Fibroblast of villous mesenchyme (primary cell): ENCODE data around the gene DCAF8L1. TPM values are rescaled to one million over a fixed set of nuclear protein-coding genes. Genes with fewer than 3 reads are reported as not detected.
A peak's percentile ranks its signal among the peaks of the same experiment; 100 is the strongest.
"Not testable (repeated sequence)": the region's sequence is repeated elsewhere in the genome, so short reads cannot be mapped to it uniquely, and the experiment has no call there.

Source experiments
- DNase-seq: peaks from one replicate; pipeline ENCODE4 v3.0.0-alpha.2; 2010; ENCODE audit warnings: low read depth
- H3K4me3 ChIP-seq: 2 replicates; pipeline ENCODE4 v1.5.1; 2011; ENCODE audit warnings: low read depth, mild to moderate bottlenecking, low read length
- CTCF ChIP-seq: IDR thresholded peaks from 2 replicates; pipeline ENCODE4 v1.5.1; 2012; ENCODE audit warnings: low read depth, mild to moderate bottlenecking, low read length; ENCODE audit not compliant: insufficient read depth
- total RNA-seq: library from RNA; depleted of rRNA; stranded (reverse); fragments of >200 nt; gene quantifications from 2 replicates; pipeline ENCODE4 v1.2.3, GENCODE V29; 2012

DCAF8L1 gene
- total RNA-seq, 1 donor: not detected

DNA sequence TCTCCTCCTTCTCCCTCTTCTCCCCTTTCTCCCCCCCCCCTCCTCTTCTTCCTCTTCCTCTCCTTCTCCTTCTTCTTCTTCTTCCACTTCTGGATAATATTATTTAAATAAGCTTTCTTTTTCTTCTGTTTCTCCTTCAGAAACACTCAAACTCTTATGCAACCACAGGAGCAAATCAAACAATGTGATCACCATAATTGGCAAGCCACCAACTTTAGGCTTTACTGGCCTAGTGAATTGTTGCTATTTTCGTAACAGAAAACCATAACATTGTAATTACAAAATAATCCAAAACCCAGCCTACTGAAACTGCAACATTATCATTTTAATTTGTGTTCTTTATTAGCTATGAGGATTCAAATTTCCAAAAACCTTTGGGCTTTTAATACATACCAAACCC, 14.3 kb downstream of the DCAF8L1 start:
- no peak for TF ChIP-seq CTCF
- peak; percentile 68 for DNase-seq
- no peak overlapping the region for H3K4me3 ChIP-seq

DNA sequence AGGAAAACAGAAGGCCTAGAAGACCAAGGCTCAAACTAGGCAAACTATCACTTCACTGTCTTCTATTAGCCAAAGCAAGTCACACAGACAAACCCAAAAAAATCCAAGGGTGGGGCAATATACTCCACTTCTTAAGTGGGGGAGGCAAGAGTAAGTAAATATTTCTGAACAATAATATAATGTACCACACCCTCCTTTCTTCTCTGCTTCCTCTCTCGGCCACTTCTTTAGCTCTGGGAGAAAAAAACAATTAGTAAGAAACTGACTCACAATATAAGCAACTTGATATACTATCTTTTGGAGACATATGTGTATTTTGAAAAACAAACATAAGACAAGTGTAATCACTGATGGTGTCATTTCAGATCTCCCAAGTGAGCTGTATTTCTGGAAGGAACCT, 14.8 kb downstream of the DCAF8L1 start:
- DNase-seq: no peak
- H3K4me3 ChIP-seq: no peak overlapping the region
- TF ChIP-seq CTCF: no peak

GRCh38 chrX:27965348-27965747, 15.9 kb downstream of the DCAF8L1 start:
- H3K4me3 ChIP-seq, DNase-seq: not testable (repeated sequence)

DNA sequence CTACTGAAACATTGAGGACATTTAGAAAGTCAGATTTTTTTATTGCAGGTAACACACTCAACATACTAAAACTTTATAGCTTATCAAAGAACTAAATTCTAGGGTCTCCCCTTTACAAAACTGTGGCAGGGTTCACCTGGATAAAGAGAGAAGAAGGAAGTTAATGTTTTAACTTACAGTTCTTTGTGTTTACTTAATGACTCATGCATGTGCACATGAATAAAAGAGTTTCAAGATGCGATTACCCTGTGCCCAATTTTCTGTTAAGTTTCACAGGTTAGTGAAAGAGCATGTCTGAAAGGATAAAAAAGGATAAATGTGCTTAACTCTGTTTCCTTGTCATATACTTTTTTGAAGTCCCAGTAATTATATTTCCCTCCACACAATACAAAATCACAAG, 16.8 kb downstream of the DCAF8L1 start:
- no peak overlapping the region for H3K4me3 ChIP-seq
- no peak for TF ChIP-seq CTCF
- no peak for DNase-seq

GRCh38 chrX:27960410-27960809, 20.8 kb downstream of the DCAF8L1 start:
- not testable (repeated sequence) for H3K4me3 ChIP-seq, DNase-seq

DNA sequence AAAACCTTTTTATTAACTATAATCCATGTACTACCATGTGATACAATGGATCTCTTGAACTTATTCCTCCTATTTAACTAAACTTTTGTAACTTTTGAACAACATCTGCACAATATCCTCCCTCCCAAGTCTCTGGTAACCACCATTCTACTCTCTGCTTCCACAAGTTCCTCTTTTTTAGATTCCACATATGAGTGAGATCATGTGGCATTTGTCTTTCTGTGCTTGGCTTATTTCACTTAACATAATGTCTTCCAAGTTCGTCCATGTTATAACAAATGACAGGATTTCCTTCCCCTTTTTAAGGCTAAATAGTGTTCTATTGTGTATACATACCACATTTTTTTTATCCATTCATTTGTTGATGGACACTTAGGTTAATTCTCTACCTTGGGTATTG, 28.1 kb downstream of the DCAF8L1 start:
- no peak for TF ChIP-seq CTCF
- DNase-seq: no peak
- no peak overlapping the region for H3K4me3 ChIP-seq

DNA sequence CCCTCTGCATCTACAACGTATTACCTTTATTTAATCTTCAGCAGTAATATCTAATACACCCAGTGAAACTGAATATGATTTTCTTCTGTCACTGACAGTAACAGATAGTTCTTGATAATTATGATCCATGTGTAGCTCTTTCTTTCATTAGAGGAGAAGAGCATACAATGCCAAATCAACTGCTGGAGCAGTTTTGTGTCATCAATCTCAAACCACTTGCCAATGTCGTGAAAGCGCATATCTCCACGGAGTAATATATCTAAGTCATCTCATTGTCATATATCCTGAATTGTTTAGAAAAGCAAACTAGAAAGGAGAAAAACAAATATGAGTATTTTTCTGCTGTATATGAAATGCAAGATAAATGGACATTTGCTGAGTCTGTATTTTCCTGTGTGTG, 47.9 kb downstream of the DCAF8L1 start:
- no peak for TF ChIP-seq CTCF
- no peak for DNase-seq
- no peak overlapping the region for H3K4me3 ChIP-seq

Other genes with a start within 250 kb of the DCAF8L1 start
- not detected in 2 replicates for gene MAGEB10, start 173.5 kb downstream of the DCAF8L1 start, total RNA-seq